Loucy (cell line): ENCODE measurements around the gene SRBD1.

Experiments
- EZH2phosphoT487 ChIP-seq: fragments of 200-600 bp; IDR thresholded peaks from 2 replicates; pipeline ENCODE4 v1.6.1; 2018; ENCODE audit warnings: antibody characterized with exemption, mild to moderate bottlenecking, moderate library complexity, borderline replicate concordance
- TF ChIP-seq, protein P1 (sequence below): fragments of 200-600 bp; sonication (generic); conservative IDR thresholded peaks from 2 replicates; pipeline ENCODE4 v1.5.1; 2014; ENCODE audit warnings: mild to moderate bottlenecking, antibody characterized with exemption, low read length

DNA sequence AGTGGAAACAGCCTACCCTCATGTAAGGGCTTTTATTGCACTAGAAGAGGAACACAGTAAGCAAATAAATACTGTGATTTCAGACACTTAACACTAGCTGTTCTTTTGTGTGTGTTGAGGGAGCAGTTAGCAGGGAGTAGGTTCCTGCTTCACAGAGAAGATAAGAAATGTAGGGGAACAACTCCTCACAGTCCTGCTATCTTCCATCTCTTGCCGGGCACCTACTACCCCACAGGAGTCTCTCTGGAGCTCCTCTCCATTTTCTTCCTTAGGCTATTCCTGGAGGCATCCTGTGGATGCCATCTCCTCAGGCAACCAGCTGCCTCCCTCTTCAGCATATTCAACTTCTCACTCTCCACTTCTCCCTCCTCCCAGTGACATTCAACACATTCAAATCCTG lies 145.0 kb downstream of the SRBD1 start:
- TF ChIP-seq, protein P1, sequence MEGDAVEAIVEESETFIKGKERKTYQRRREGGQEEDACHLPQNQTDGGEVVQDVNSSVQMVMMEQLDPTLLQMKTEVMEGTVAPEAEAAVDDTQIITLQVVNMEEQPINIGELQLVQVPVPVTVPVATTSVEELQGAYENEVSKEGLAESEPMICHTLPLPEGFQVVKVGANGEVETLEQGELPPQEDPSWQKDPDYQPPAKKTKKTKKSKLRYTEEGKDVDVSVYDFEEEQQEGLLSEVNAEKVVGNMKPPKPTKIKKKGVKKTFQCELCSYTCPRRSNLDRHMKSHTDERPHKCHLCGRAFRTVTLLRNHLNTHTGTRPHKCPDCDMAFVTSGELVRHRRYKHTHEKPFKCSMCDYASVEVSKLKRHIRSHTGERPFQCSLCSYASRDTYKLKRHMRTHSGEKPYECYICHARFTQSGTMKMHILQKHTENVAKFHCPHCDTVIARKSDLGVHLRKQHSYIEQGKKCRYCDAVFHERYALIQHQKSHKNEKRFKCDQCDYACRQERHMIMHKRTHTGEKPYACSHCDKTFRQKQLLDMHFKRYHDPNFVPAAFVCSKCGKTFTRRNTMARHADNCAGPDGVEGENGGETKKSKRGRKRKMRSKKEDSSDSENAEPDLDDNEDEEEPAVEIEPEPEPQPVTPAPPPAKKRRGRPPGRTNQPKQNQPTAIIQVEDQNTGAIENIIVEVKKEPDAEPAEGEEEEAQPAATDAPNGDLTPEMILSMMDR, result no peak
- no peak for TF ChIP-seq EZH2phosphoT487
